Measurements from ENCODE around the gene KLF9. TPM values are rescaled to one million over a fixed set of nuclear protein-coding genes. Genes with fewer than 3 reads are reported as not detected.
A peak's percentile ranks its signal among the peaks of the same experiment; 100 is the strongest.

The KLF9 gene
- polyA plus RNA-seq, 4 donors = 1.3 to 33.7 (median 16.0) TPM

GRCh38 chr9:70411930-70412831, 2.3 kb downstream of the KLF9 start:
- DNase-seq = peak in 1 of 2 donors; percentile 93

GRCh38 chr9:70411121-70411929, 3.1 kb downstream of the KLF9 start:
- H3K27me3 ChIP-seq (ENCODE audit: control insufficient read depth in 3 of 3, insufficient read depth in 3 of 3, low read length in 3 of 3) = peaks cover 0 to 50% (median 0%) of the 10 kb centered on the region in 3 donors
- FAIRE-seq (no peak), DNase-seq (peak in 1 of 2 donors; percentile 65)
- peak overlapping the region; percentile 29 to 100 (median 100) for H3K27ac ChIP-seq (ENCODE audit: low read depth in 1 of 3, low read length in 2 of 3)
- H3K4me1 ChIP-seq (ENCODE audit: control insufficient read depth in 3 of 3, insufficient read depth in 2 of 3, low read depth in 1 of 3, low read length in 2 of 3) = peaks cover under 1 to 10% (median 9%) of the 10 kb centered on the region in 3 donors
- H3K36me3 ChIP-seq (ENCODE audit: control insufficient read depth in 3 of 3, insufficient read depth in 2 of 3, low read depth in 1 of 3, low read length in 3 of 3) = no peaks in the 10 kb centered on the region
- WGBS, 3 donors = 3 to 17% (median 14%) methylated on average over 15 of the region's 15 CpGs
- H3K9me3 ChIP-seq (ENCODE audit: control insufficient read depth in 2 of 2, insufficient read depth in 1 of 2, low read depth in 1 of 2, low read length in 1 of 2) = no peaks in the 10 kb centered on the region
- H3K4me3 ChIP-seq (ENCODE audit: low read depth in 1 of 3, low read length in 3 of 3) = peak overlapping the region; percentile 53 to 85 (median 83)

More at GRCh38 chr9:70411930-70412831, 2.3 kb downstream of the KLF9 start:
- 0 to 2% (median 1%) methylated on average over 37 to 41 of the region's 41 CpGs for WGBS, 3 donors
- H3K4me1 ChIP-seq (ENCODE audit: control insufficient read depth in 3 of 3, insufficient read depth in 2 of 3, low read depth in 1 of 3, low read length in 2 of 3) = peaks cover 0 to 9% (median 5%) of the 10 kb centered on the region in 3 donors
- peak overlapping the region; percentile 52 to 100 (median 100) for H3K27ac ChIP-seq (ENCODE audit: low read depth in 1 of 3, low read length in 2 of 3)
- no peaks in the 10 kb centered on the region for H3K36me3 ChIP-seq (ENCODE audit: control insufficient read depth in 3 of 3, insufficient read depth in 2 of 3, low read depth in 1 of 3, low read length in 3 of 3)
- H3K9me3 ChIP-seq (ENCODE audit: control insufficient read depth in 2 of 2, insufficient read depth in 1 of 2, low read depth in 1 of 2, low read length in 1 of 2) = no peaks in the 10 kb centered on the region
- H3K4me3 ChIP-seq (ENCODE audit: low read depth in 1 of 3, low read length in 3 of 3) = peak overlapping the region; percentile 53 to 85 (median 83)
- H3K27me3 ChIP-seq (ENCODE audit: control insufficient read depth in 3 of 3, insufficient read depth in 3 of 3, low read length in 3 of 3) = peaks cover 0 to 50% (median 0%) of the 10 kb centered on the region in 3 donors
- FAIRE-seq = no peak

GRCh38 chr9:70410368-70410767, 4.1 kb downstream of the KLF9 start:
- WGBS, 3 donors = 6 to 15% (median 8%) methylated on average over 1 of the region's 1 CpG

GRCh38 chr9:70409800-70410199, 4.7 kb downstream of the KLF9 start:
- WGBS, 3 donors = 20 to 23% (median 21%) methylated on average over 2 of the region's 2 CpGs
- Histone ChIP-seq H3K27me3 (ENCODE audit: control insufficient read depth in 3 of 3, insufficient read depth in 3 of 3, low read length in 3 of 3) (peaks cover 0 to 40% (median 0%) of the 10 kb centered on the region in 3 donors), H3K4me1 (ENCODE audit: control insufficient read depth in 3 of 3, insufficient read depth in 2 of 3, low read depth in 1 of 3, low read length in 2 of 3) (peaks cover 4 to 23% (median 12%) of the 10 kb centered on the region in 3 donors), H3K9me3 (ENCODE audit: control insufficient read depth in 2 of 2, insufficient read depth in 1 of 2, low read depth in 1 of 2, low read length in 1 of 2) (no peaks in the 10 kb centered on the region), H3K4me3 (ENCODE audit: low read depth in 1 of 3, low read length in 3 of 3) (peak overlapping the region in 1 of 3 donors; percentile 0), H3K27ac (ENCODE audit: low read depth in 1 of 3, low read length in 2 of 3) (peak overlapping the region in 2 of 3 donors; percentile 100), H3K36me3 (ENCODE audit: control insufficient read depth in 3 of 3, insufficient read depth in 2 of 3, low read depth in 1 of 3, low read length in 3 of 3) (no peaks in the 10 kb centered on the region)
- no peak for DNase-seq
- FAIRE-seq = no peak

More at GRCh38 chr9:70410368-70410767, 4.1 kb downstream of the KLF9 start:
- Histone ChIP-seq H3K36me3 (ENCODE audit: control insufficient read depth in 3 of 3, insufficient read depth in 2 of 3, low read depth in 1 of 3, low read length in 3 of 3) (no peaks in the 10 kb centered on the region), H3K27me3 (ENCODE audit: control insufficient read depth in 3 of 3, insufficient read depth in 3 of 3, low read length in 3 of 3) (peaks cover 0 to 46% (median 0%) of the 10 kb centered on the region in 3 donors), H3K9me3 (ENCODE audit: control insufficient read depth in 2 of 2, insufficient read depth in 1 of 2, low read depth in 1 of 2, low read length in 1 of 2) (no peaks in the 10 kb centered on the region), H3K4me1 (ENCODE audit: control insufficient read depth in 3 of 3, insufficient read depth in 2 of 3, low read depth in 1 of 3, low read length in 2 of 3) (peaks cover 4 to 19% (median 12%) of the 10 kb centered on the region in 3 donors), H3K4me3 (ENCODE audit: low read depth in 1 of 3, low read length in 3 of 3) (peak overlapping the region in 2 of 3 donors; percentile 83 to 85), H3K27ac (ENCODE audit: low read depth in 1 of 3, low read length in 2 of 3) (peak overlapping the region in 2 of 3 donors; percentile 100)
- DNase-seq (peak in 1 of 2 donors; percentile 44), FAIRE-seq (no peak)

- FAIRE-seq = no peak
- peak overlapping the region in 1 of 3 donors; percentile 64 for H3K27ac ChIP-seq (ENCODE audit: low read depth in 1 of 3, low read length in 2 of 3)
- WGBS, 3 donors = 86 to 96% (median 91%) methylated on average over 3 of the region's 3 CpGs
- no peak overlapping the region for H3K4me3 ChIP-seq (ENCODE audit: low read depth in 1 of 3, low read length in 3 of 3)
- peaks cover 0 to 38% (median 0%) of the 10 kb centered on the region in 3 donors for H3K27me3 ChIP-seq (ENCODE audit: control insufficient read depth in 3 of 3, insufficient read depth in 3 of 3, low read length in 3 of 3)
- DNase-seq = no peak
- H3K9me3 ChIP-seq (ENCODE audit: control insufficient read depth in 2 of 2, insufficient read depth in 1 of 2, low read depth in 1 of 2, low read length in 1 of 2) = no peaks in the 10 kb centered on the region
- H3K4me1 ChIP-seq (ENCODE audit: control insufficient read depth in 3 of 3, insufficient read depth in 2 of 3, low read depth in 1 of 3, low read length in 2 of 3) = peaks cover 5 to 25% (median 12%) of the 10 kb centered on the region in 3 donors
- no peaks in the 10 kb centered on the region for H3K36me3 ChIP-seq (ENCODE audit: control insufficient read depth in 3 of 3, insufficient read depth in 2 of 3, low read depth in 1 of 3, low read length in 3 of 3)
Measured at GRCh38 chr9:70409280-70409679, 5.2 kb downstream of the KLF9 start.

GRCh38 chr9:70408393-70409040, 5.9 kb downstream of the KLF9 start:
- Histone ChIP-seq H3K27ac (ENCODE audit: low read depth in 1 of 3, low read length in 2 of 3) (peak overlapping the region in 1 of 3 donors; percentile 80), H3K36me3 (ENCODE audit: control insufficient read depth in 3 of 3, insufficient read depth in 2 of 3, low read depth in 1 of 3, low read length in 3 of 3) (no peaks in the 10 kb centered on the region), H3K4me1 (ENCODE audit: control insufficient read depth in 3 of 3, insufficient read depth in 2 of 3, low read depth in 1 of 3, low read length in 2 of 3) (peaks cover 7 to 28% (median 9%) of the 10 kb centered on the region in 3 donors), H3K27me3 (ENCODE audit: control insufficient read depth in 3 of 3, insufficient read depth in 3 of 3, low read length in 3 of 3) (peaks cover 0 to 30% (median 0%) of the 10 kb centered on the region in 3 donors), H3K9me3 (ENCODE audit: control insufficient read depth in 2 of 2, insufficient read depth in 1 of 2, low read depth in 1 of 2, low read length in 1 of 2) (peaks cover 0 to 1% of the 10 kb centered on the region in 2 donors), H3K4me3 (ENCODE audit: low read depth in 1 of 3, low read length in 3 of 3) (no peak overlapping the region)
- WGBS, 3 donors = 91 to 96% (median 94%) methylated on average over 5 of the region's 5 CpGs
- no peak for DNase-seq
- no peak for FAIRE-seq

GRCh38 chr9:70407081-70407503, 7.4 kb downstream of the KLF9 start:
- no peaks in the 10 kb centered on the region for H3K36me3 ChIP-seq (ENCODE audit: control insufficient read depth in 3 of 3, insufficient read depth in 2 of 3, low read depth in 1 of 3, low read length in 3 of 3)
- DNase-seq (peak in 1 of 2 donors; percentile 27), FAIRE-seq (no peak)
- no peak overlapping the region for H3K4me3 ChIP-seq (ENCODE audit: low read depth in 1 of 3, low read length in 3 of 3)
- H3K27ac ChIP-seq (ENCODE audit: low read depth in 1 of 3, low read length in 2 of 3) = peak overlapping the region in 2 of 3 donors; percentile 55 to 91
- WGBS, 3 donors = 62 to 87% (median 85%) methylated on average over 4 of the region's 4 CpGs
- H3K27me3 ChIP-seq (ENCODE audit: control insufficient read depth in 3 of 3, insufficient read depth in 3 of 3, low read length in 3 of 3) = peaks cover 0 to 18% (median 0%) of the 10 kb centered on the region in 3 donors
- peaks cover 3 to 38% (median 7%) of the 10 kb centered on the region in 3 donors for H3K4me1 ChIP-seq (ENCODE audit: control insufficient read depth in 3 of 3, insufficient read depth in 2 of 3, low read depth in 1 of 3, low read length in 2 of 3)
- H3K9me3 ChIP-seq (ENCODE audit: control insufficient read depth in 2 of 2, insufficient read depth in 1 of 2, low read depth in 1 of 2, low read length in 1 of 2) = peaks cover 0 to 4% of the 10 kb centered on the region in 2 donors
